Cerebellar cortex (tissue), 1 donor: ENCODE data around the gene PDS5A.
A peak's percentile ranks its signal among the peaks of the same experiment; 100 is the strongest.
"Not testable (repeated sequence)": the region's sequence is repeated elsewhere in the genome, so short reads cannot be mapped to it uniquely, and the experiment has no call there.

ENCODE experiments used
- DNase-seq: peaks from one replicate; pipeline ENCODE4 v3.0.0-alpha.2; 2015; ENCODE audit warnings: low spot score

The PDS5A gene, protein sequence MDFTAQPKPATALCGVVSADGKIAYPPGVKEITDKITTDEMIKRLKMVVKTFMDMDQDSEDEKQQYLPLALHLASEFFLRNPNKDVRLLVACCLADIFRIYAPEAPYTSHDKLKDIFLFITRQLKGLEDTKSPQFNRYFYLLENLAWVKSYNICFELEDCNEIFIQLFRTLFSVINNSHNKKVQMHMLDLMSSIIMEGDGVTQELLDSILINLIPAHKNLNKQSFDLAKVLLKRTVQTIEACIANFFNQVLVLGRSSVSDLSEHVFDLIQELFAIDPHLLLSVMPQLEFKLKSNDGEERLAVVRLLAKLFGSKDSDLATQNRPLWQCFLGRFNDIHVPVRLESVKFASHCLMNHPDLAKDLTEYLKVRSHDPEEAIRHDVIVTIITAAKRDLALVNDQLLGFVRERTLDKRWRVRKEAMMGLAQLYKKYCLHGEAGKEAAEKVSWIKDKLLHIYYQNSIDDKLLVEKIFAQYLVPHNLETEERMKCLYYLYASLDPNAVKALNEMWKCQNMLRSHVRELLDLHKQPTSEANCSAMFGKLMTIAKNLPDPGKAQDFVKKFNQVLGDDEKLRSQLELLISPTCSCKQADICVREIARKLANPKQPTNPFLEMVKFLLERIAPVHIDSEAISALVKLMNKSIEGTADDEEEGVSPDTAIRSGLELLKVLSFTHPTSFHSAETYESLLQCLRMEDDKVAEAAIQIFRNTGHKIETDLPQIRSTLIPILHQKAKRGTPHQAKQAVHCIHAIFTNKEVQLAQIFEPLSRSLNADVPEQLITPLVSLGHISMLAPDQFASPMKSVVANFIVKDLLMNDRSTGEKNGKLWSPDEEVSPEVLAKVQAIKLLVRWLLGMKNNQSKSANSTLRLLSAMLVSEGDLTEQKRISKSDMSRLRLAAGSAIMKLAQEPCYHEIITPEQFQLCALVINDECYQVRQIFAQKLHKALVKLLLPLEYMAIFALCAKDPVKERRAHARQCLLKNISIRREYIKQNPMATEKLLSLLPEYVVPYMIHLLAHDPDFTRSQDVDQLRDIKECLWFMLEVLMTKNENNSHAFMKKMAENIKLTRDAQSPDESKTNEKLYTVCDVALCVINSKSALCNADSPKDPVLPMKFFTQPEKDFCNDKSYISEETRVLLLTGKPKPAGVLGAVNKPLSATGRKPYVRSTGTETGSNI (N-terminal part only)

DNA sequence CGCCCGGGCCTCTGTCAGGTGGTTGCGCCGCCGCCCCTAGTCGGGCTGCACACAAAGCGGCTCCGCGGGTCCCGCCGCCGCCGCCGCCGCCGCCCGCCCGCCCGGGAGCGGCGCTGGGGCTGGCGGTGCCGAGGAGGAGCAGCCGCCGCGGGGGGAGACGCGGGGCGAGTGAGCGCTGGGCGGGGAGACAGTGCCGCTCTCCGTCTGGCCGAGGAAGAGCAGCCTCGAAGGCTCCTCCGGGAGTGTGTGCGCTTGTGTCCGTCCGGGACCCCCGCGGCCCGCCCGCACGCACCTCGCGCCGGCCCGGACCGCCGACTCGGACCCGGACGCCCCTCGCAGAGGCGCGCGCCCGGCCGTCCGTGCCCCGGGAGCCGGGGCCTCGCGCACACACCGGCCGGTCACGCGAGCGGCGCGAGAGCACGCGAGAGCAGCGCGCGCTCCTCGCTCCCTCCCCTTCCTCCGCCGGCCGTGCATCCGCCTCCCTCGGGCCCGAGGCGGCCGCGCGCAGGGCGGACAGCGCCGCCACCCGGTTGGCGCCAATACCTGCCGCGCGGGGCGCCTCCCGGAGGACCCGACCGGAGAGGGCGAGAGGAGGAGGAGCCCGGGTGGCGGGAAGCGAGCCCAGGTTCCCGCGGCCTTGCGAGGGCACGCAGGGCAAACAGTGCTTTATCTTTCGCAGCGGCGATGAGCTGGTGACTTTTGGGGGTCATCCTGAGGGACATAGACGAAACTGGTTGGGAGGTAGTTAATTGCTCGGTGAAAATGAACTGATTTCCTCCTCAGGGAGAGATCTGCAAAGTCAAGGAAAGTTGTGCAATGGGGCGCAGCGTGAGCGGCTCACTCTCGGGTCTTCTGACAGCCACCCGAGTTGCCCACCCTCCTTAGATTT is at the start of gene PDS5A:
TSS of gene PDS5A (minus strand) at position 423 of the 889 bp plus-strand sequence. CDS start 1,334 bp downstream, outside the sequence.
- peak; percentile 84 for DNase-seq

GRCh38 chr4:40024049-40024448 is 46.3 kb upstream of the PDS5A start:
- DNase-seq = not testable (repeated sequence)

DNA sequence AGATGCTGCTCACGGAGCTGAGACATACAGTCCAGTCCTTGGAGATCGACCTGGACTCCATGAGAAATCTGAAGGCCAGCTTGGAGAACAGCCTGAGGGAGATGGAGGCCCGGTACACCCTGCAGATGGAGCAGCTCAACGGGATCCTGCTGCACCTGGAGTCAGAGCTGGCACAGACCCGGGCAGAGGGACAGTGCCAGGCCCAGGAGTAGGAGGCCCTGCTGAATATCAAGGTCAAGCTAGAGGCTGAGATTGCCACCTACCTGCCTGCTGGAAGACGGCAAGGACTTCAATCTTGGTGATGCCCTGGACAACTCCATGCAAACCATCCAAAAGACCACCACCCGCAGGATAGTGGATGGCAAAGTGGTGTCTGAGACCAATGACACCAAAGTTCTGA is 43.4 kb upstream of the PDS5A start:
- DNase-seq = not testable (repeated sequence)

DNA sequence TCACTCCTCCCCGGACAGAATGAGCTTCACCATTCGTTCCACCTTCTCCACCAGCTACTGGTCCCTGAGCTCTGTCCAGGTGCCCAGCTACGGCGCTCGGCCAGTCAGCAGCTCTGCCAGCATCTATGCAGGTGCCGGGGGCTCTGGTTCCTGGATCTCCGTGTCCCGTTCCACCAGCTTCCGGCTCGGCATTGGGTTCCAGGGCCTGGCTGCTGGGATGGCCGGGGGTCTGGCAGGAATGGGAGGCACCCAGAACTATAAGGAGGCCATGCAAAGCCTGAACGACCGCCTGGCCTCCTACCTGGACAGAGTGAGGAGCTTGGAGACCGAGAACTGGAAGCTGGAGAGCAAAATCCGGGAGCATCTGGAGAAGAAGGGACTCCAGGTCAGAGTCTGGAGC is 42.5 kb upstream of the PDS5A start:
- no peak for DNase-seq

DNA sequence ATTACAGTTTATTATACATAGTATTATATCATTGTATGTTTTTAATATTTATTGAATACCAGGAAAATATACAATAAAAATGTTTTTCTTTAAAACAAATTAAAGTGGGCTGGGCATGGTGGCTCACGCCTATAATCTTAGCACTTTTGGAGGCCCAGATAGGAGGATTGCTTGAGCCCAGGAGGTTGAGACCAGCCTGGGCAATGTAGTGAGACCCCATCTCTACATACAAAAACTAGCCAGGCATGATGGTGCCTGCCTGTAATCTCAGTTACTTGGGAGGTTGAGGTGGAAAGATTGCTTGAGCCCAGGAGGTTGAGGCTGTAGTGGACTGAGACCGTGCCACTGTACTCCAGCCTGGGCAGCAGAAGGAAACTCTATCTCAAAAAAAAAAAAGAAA is 38.3 kb upstream of the PDS5A start:
- no peak for DNase-seq

- no peak for DNase-seq
Measured at GRCh38 chr4:40003986-40004385, 26.3 kb upstream of the PDS5A start.

DNA sequence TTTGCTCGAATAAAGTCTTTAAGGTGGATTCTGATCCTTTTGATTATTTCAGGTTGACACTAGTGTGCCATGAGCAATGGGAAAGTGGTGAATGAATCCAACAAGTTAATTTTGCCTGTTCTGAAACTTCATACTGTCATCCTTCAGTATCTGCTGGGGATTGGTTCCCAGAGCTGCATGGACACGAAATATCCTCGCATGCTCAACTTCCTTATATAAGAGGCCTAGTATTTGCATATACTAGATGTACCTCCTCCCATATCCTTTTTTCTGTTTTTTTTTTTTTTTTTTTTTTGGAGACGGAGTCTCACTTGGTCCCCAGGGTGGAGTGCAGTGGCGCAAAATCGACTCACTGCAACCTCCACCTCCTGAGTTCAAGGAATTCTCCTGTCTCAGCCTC is 23.0 kb upstream of the PDS5A start:
- DNase-seq = no peak

GRCh38 chr4:39998659-39999345 is 21.1 kb upstream of the PDS5A start:
- peak; percentile 9 for DNase-seq

GRCh38 chr4:39996811-39997210 is 19.1 kb upstream of the PDS5A start:
- DNase-seq = no peak

DNA sequence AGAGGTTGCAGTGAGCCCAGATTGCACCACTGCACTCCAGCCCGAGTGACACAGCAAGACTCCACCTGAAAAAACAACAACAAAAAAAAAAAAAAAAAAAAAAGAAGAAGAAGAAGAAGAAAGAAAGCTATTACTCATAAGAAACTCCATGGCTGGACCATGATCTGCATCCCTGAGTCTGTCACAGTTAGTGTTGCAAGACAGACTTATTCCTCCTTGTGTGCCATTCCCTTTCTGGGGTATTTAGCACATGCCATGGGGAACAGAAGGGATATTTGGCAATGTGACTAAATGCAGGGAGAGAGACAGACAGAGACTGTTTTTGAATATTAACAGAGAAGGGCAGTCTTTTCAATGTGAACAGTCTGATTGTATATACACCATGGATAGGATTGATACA is 16.7 kb upstream of the PDS5A start:
- no peak for DNase-seq

DNA sequence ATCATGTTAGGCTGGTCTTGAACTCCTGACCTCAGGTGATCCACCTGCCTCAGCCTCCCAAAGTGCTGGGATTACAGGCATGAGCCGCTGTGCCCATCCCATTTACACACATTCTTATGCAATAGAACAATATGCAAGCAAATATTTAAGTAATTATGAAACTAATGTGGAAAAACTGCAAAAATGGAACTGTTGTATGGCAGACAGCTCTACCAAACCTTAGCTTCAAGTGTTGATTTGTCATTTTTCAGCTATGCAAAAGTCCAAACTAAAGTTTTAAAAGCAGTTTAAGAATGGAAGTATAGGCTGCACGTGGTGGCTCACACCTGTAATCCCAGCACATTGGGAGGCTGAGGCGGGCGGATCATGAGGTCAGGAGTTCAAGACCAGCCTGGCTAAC is 11.7 kb upstream of the PDS5A start:
- not testable (repeated sequence) for DNase-seq

DNA sequence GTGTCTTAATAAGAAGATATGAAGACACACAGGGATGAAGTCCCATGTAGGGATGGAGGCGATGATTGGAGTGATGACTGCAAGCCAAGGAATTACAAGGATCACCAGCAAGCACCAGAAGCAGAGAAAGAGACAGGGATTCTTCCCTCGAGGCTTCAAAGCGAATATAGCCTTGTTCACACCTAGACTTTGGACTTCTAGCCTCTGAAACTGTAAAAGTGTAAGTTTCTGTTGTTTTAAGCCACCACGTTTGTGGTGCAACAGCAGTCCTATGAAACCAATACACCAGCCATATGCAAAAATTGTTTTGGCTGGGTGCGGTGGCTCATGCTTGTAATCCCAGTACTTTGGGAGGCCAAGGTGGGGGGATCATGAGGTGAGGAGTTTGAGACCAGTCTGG is 9.8 kb upstream of the PDS5A start:
- DNase-seq = no peak

- no peak for DNase-seq
Measured at GRCh38 chr4:39978904-39979303, 1.2 kb upstream of the PDS5A start.

- no peak for DNase-seq
Measured at GRCh38 chr4:39978378-39978775, 666 bp upstream of the PDS5A start.

DNA sequence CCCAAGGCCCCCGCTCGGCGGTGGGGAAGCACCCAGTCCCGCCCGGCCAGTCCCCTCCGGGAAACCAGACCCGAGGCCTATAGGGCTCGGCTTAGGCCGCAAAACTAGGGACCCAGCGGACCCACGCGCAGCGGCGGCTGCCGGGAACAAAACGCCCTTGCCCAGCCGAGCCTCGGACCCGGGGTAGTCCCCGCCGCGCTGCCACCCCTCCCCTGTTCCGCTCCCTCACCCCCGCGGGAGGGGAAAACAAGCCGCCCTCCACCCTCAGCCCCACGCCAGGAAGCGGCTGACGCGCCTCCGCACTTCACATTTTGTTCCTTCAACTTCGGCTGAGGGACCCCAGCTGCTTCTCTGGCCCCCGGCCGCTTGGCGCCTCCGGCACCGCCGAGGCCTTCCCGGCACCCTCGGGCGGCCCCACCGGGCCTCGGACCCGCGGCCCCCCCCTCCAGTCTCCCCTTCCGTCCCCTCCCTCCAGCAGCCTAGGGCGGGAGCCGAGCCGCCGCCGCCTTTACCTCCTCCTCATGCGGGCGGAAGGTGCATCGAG is 694 bp downstream of the PDS5A start:
- peak; percentile 17 for DNase-seq

- DNase-seq = peak; percentile 90
Measured at GRCh38 chr4:39976141-39976944, 1.4 kb downstream of the PDS5A start.

DNA sequence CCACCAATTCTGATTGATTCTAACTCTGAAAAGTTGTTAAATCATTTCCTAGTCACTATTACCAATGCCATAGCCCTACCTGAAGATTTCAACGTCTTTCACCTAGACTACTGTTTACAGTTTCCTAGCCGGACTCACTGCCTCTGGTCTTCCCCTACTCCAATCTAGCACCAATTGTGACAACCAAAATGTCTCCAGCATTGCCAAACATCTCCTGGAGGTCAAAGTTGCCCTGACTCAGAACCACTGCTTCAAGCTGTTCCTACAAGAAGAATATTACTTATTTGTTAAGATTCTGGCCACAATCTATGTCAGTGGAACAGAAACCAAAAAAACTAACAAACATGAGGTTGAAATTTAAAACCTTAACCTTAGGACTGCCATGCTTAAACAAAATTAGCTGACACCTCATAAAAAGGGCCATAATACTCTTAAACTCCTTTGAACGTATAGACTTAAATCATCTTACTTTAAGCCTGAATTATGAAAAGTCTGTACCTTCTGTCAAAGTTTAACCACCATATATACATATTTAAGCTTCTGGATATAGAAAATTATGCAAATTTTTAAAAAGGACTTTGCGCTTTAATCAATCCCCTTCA is 2.1 kb downstream of the PDS5A start:
- DNase-seq = no peak

DNA sequence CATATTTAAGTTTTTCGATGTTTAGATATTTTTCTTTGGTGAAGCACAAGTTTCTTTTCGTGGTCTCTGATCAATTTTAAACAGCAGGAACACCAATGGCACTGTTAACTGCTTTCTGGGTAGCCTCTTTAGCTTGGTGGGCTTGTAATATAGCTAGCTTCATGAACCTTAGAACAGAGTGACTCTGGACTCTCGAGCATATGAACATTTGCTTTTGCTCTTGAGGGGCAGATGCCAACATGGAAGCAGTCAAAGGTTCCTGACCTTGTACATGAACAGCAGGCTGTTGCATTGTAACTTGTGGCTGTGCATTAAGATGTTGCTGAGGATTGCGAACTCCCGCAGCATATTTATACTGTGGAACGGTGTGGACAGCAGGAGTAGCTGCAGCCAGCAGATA is 4.7 kb downstream of the PDS5A start:
- DNase-seq = not testable (repeated sequence)
